Panc1 (cell line): ENCODE data around the gene CHERP. TPM values are rescaled to one million over a fixed set of nuclear protein-coding genes. Genes with fewer than 3 reads are reported as not detected.

Experiments used
- ATAC-seq: fragments of 200-7000 bp; cut with Tn5 transposase; 2 replicates; pipeline ENCODE4 v1.9.1; 2020; ENCODE audit warnings: mild to moderate bottlenecking, moderate library complexity
- BruUV-seq: library from RNA; stranded (reverse); fragments of 400-500 nt; replicated peaks from 2 replicates; lab custom pipeline; 2021; lab: Mats Ljungman, UMichigan
- CTCF ChIA-PET: fragments of 300-600 bp; sonication (Branson Sonifier 250); formaldehyde crosslinking; loops from one replicate; lab custom pipeline; 2022; ENCODE audit warnings: antibody characterized with exemption; lab: Charles Lee
- POLR2A ChIA-PET: fragments of 300-600 bp; sonication (Branson Sonifier 250); formaldehyde crosslinking; loops from one replicate; lab custom pipeline; 2022; ENCODE audit warnings: antibody characterized with exemption; lab: Charles Lee
- DNase-seq: peaks from one replicate; pipeline ENCODE4 v3.0.0-alpha.2; 2010; ENCODE audit warnings: low read depth, low spot score
- H3K27ac ChIP-seq: 2 replicates; pipeline ENCODE4 v1.5.1; 2011; ENCODE audit warnings: mild to moderate bottlenecking, low read length, inconsistent platforms
- H3K27me3 ChIP-seq: fragments of 200-500 bp; sonication (Bioruptor generic); 2 replicates; pipeline ENCODE4 v1.6.0; 2014; ENCODE audit warnings: low read length, inconsistent platforms; ENCODE audit not compliant: control insufficient read depth, insufficient read depth
- H3K36me3 ChIP-seq: fragments of 200-500 bp; sonication (Bioruptor generic); 2 replicates; pipeline ENCODE4 v1.5.1; 2014; ENCODE audit warnings: inconsistent platforms, mild to moderate bottlenecking, low read length, moderate library complexity; ENCODE audit not compliant: control insufficient read depth, insufficient read depth
- H3K4me1 ChIP-seq: 2 replicates; pipeline ENCODE4 v1.5.1; 2011; ENCODE audit warnings: inconsistent platforms, mild to moderate bottlenecking, low read length, moderate library complexity; ENCODE audit not compliant: control insufficient read depth, insufficient read depth
- H3K4me3 ChIP-seq, 2 experiments: 2 replicates each; pipeline ENCODE4 v1.5.1; 2011 to 2012; ENCODE audit warnings: low read depth in 2 of 2, low read length in 2 of 2, mild to moderate bottlenecking in 2 of 2, inconsistent platforms in 1 of 2, moderate library complexity in 1 of 2
- H3K9me3 ChIP-seq: fragments of 200-500 bp; sonication (Bioruptor generic); 2 replicates; pipeline ENCODE4 v1.5.1; 2014; ENCODE audit warnings: low read depth, mild to moderate bottlenecking, inconsistent platforms, low read length, moderate library complexity; ENCODE audit not compliant: control insufficient read depth, insufficient read depth
- CTCF ChIP-seq: fragments of 450-650 bp; IDR thresholded peaks from 2 replicates; pipeline ENCODE4 v1.5.1; 2017; ENCODE audit warnings: mild to moderate bottlenecking
- POLR2AphosphoS5 ChIP-seq: IDR thresholded peaks from 2 replicates; pipeline ENCODE4 v1.6.1; 2012; ENCODE audit warnings: mild to moderate bottlenecking, low read depth, low read length, moderate library complexity
- REST ChIP-seq, 2 experiments: IDR thresholded peaks; 2 replicates each; pipeline ENCODE4 v1.6.1; 2011 to 2012; ENCODE audit warnings: low read depth in 2 of 2, control low read depth in 1 of 2, low read length in 1 of 2, mild to moderate bottlenecking in 1 of 2, moderate library complexity in 1 of 2; ENCODE audit not compliant: insufficient read depth in 1 of 2
- SIN3A ChIP-seq: IDR thresholded peaks from 2 replicates; pipeline ENCODE4 v1.6.1; 2012; ENCODE audit warnings: low read depth, mild to moderate bottlenecking, low read length, moderate library complexity, borderline replicate concordance; ENCODE audit not compliant: insufficient read depth
- TCF7L2 ChIP-seq: IDR thresholded peaks from 2 replicates; pipeline ENCODE4 v1.6.1; 2011; ENCODE audit warnings: mild to moderate bottlenecking, low read depth, low read length, inconsistent platforms
- in situ Hi-C: cut with HindIII; loops from 2 replicates; pipeline ENCODE4 v1.10.0; 2016; ENCODE audit warnings: low sequenced_read_pairs, low pct_unique_long_range_greater_than_20kb
- intact Hi-C: fragments of 100-400 bp; cut with micrococcal nuclease; formaldehyde crosslinking; loops from one replicate; pipeline ENCODE4 v1.10.0; 2022; ENCODE audit not compliant: unreplicated experiment
- total RNA-seq: library from RNA; stranded (reverse); gene quantifications from one replicate; pipeline ENCODE4 v1.2.1, GENCODE V29; 2021; ENCODE audit not compliant: unreplicated experiment

The CHERP gene
- total RNA-seq, 1 experiment from 2014 or later = 48.3 TPM

DNA sequence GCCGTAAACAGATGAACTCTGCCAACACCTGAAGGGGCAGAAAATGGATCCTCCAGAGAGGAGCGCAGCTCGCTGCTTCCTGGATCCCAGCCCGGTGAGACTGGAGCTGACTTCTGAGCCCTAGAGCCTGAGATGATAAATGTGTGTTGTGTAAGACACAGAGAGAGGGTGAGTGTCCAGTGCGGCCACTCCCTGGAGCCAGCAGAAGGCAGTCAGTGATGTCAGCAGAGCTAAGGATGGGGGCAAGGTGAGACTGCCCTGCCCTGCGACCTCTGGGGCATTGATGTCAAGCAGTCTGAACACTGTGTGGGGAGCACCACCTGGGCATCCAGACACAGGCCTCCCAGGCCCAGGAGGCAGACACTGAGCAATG, 39.7 kb upstream of the CHERP start:
- Histone ChIP-seq H3K9me3 (no peaks in the 10 kb centered on the region), H3K27me3 (no peaks in the 10 kb centered on the region), H3K36me3 (no peaks in the 10 kb centered on the region), H3K4me1 (peaks cover 38% of the 10 kb centered on the region), H3K4me3 (no peak overlapping the region), H3K27ac (no peak overlapping the region; the same call in 1 of the 2 replicates)
- ChIA-PET CTCF (interaction anchor here (0.6 kb wide), 1 partner anchor 225 kb away, joined by 3 read pairs; no protein-coding TSS in a partner anchor), POLR2A (no interaction called here)
- DNase-seq = no peak
- intact Hi-C loops (no loop called here), in situ Hi-C loops (no loop called here)
- ATAC-seq = no peak
- TF ChIP-seq TCF7L2 (no peak), REST (IDR thresholded peaks at IDR 0.05; ENCODE audit: insufficient read depth in 1 of 2, low read depth in 2 of 2, low read length in 1 of 2) (no peak), SIN3A (no peak), CTCF (no peak), POLR2AphosphoS5 (no peak)
- no TSS peak for BruUV-seq

DNA sequence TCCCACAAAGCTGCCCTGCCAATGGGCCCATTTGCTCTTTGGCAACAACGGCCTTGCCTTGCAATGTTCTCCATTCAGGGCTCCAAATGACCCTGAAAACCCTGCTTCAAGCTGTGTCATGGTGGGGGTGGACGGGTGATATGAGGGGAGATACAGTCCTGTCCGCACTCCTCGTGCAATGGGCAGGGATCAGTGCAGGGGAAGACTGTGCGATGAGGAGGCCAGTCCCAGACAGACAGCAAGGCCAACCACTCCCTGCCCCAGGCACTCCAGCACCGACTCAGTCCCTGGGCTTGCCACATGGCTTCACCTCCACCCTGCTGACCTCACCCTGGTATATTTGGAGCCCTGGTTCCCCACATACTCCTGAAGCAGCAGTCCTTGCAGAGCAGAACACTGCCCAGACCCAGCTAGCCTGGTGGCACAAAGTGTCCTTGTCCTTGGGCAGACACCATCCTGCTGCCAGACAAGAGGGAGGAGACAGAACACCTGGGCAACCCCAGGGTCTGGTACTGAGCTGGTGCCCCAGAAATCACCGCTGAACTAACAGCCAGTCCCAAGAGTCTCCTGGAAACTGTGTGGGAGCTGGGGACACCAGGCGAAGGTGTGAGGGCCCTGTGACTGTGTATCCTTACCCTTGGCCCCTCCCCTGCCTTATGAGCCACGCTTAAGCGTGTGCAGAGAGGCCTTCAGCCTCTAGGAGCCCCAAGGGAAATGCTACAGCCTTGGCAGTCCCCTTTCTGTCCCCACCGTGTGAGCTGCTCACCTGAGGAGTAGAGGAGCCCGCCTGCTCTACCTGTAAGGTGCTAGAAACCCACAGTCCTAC, 39.1 kb upstream of the CHERP start:
- intact Hi-C loops = no loop called here
- in situ Hi-C loops = no loop called here
- no peak overlapping the region; the same call in 1 of the 2 replicates for H3K27ac ChIP-seq
- POLR2A ChIA-PET = no interaction called here
- DNase-seq (no peak), ATAC-seq (no peak)
- CTCF ChIA-PET = interaction anchor here (0.6 kb wide), 1 partner anchor 225 kb away, joined by 3 read pairs; no protein-coding TSS in a partner anchor
- BruUV-seq = no TSS peak
- no peaks in the 10 kb centered on the region for H3K36me3 ChIP-seq
- TF ChIP-seq CTCF = no peak
- TF ChIP-seq REST (IDR thresholded peaks at IDR 0.05; ENCODE audit: insufficient read depth in 1 of 2, low read depth in 2 of 2, low read length in 1 of 2) = no peak
- TF ChIP-seq TCF7L2 = no peak
- no peak for TF ChIP-seq POLR2AphosphoS5
- H3K4me3 ChIP-seq = no peak overlapping the region
- H3K4me1 ChIP-seq = peaks cover 37% of the 10 kb centered on the region
- H3K9me3 ChIP-seq = no peaks in the 10 kb centered on the region
- no peaks in the 10 kb centered on the region for H3K27me3 ChIP-seq
